Erythroblast (primary cell): ENCODE data around the gene TUBB.
"Not testable (repeated sequence)": the region's sequence is repeated elsewhere in the genome, so short reads cannot be mapped to it uniquely, and the experiment has no call there.

ENCODE experiments used
- GATA1 ChIP-seq: IDR thresholded peaks from 2 replicates; pipeline ENCODE4 v1.6.1; 2011; ENCODE audit warnings: low read depth, mild to moderate bottlenecking, control low read depth, low read length, moderate library complexity
- POLR2A ChIP-seq: IDR thresholded peaks from 2 replicates; pipeline ENCODE4 v1.6.1; 2011; ENCODE audit warnings: mild to moderate bottlenecking, low read length

- not testable (repeated sequence) for TF ChIP-seq POLR2A, GATA1
Measured at GRCh38 chr6:30765495-30765894, 45.3 kb downstream of the TUBB start.
